Measurements from ENCODE around the gene IKZF3.
"Not testable (repeated sequence)": the region's sequence is repeated elsewhere in the genome, so short reads cannot be mapped to it uniquely, and the experiment has no call there.

Gene IKZF3

GRCh38 chr17:39765766-39766165 lies 98.3 kb downstream of the IKZF3 start:
- no peak overlapping the region for H3K4me3 ChIP-seq (ENCODE audit: low read depth, low read length)
- H3K27me3 ChIP-seq (ENCODE audit: insufficient read depth, low read depth, severe bottlenecking): no peaks in the 10 kb centered on the region
- DNase-seq: no peak
- peaks cover 3% of the 10 kb centered on the region for H3K9me3 ChIP-seq (ENCODE audit: severe bottlenecking)
- H3K27ac ChIP-seq: no peak overlapping the region
- H3K36me3 ChIP-seq: no peaks in the 10 kb centered on the region
- TF ChIP-seq, protein P1, sequence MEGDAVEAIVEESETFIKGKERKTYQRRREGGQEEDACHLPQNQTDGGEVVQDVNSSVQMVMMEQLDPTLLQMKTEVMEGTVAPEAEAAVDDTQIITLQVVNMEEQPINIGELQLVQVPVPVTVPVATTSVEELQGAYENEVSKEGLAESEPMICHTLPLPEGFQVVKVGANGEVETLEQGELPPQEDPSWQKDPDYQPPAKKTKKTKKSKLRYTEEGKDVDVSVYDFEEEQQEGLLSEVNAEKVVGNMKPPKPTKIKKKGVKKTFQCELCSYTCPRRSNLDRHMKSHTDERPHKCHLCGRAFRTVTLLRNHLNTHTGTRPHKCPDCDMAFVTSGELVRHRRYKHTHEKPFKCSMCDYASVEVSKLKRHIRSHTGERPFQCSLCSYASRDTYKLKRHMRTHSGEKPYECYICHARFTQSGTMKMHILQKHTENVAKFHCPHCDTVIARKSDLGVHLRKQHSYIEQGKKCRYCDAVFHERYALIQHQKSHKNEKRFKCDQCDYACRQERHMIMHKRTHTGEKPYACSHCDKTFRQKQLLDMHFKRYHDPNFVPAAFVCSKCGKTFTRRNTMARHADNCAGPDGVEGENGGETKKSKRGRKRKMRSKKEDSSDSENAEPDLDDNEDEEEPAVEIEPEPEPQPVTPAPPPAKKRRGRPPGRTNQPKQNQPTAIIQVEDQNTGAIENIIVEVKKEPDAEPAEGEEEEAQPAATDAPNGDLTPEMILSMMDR (IDR thresholded peaks at IDR 0.05; ENCODE audit: low read depth, low read length): no peak

DNA sequence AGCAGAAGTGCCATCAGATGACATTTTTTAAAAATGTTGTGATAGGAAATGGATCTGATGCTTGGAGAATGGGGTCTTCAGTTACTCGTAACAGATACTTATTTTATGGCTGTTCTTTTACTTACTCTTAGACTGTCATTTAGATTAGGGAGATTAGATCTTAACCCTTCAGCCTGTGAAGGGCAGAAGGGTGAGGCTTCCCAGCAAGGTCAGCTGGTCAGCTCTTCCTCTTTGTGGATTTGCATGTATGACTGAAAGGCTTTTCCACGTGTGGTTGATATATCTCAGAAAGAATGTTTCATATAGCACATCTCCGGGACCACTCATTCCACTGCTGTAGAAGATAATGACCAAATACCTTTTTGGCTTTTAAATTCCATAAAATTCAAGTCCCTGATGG lies 98.9 kb downstream of the IKZF3 start:
- TF ChIP-seq, protein P1 (IDR thresholded peaks at IDR 0.05; ENCODE audit: low read depth, low read length): no peak
- DNase-seq: no peak
- no peak overlapping the region for H3K27ac ChIP-seq
- peaks cover 3% of the 10 kb centered on the region for H3K9me3 ChIP-seq (ENCODE audit: severe bottlenecking)
- no peaks in the 10 kb centered on the region for H3K27me3 ChIP-seq (ENCODE audit: insufficient read depth, low read depth, severe bottlenecking)
- no peak overlapping the region for H3K4me3 ChIP-seq (ENCODE audit: low read depth, low read length)
- no peaks in the 10 kb centered on the region for H3K36me3 ChIP-seq

DNA sequence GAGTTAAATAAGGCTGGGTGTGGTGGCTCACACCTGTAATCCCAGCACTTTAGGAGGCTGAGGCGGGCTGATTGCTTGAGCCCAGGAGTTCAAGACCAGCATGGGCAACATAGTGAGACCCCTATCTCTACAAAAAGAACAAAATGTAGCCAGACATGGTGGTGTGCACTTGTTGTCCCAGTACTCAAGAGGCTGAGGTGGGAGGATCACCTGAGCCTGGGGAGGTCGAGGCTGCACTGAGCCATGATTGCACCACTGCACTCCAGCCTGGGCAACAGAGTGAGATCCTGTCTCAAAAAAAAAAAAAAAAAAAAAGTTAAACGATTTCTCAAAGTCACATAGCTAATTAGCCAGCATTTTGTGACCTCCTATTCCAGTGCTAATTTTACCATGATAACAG lies 99.9 kb downstream of the IKZF3 start:
- not testable (repeated sequence) for H3K27ac ChIP-seq; H3K27me3 ChIP-seq (ENCODE audit: insufficient read depth, low read depth, severe bottlenecking); H3K4me3 ChIP-seq (ENCODE audit: low read depth, low read length); DNase-seq; H3K9me3 ChIP-seq (ENCODE audit: severe bottlenecking); H3K36me3 ChIP-seq

- H3K27me3 ChIP-seq (ENCODE audit: insufficient read depth, low read depth, severe bottlenecking): no peaks in the 10 kb centered on the region
- H3K9me3 ChIP-seq (ENCODE audit: severe bottlenecking): peaks cover 3% of the 10 kb centered on the region
- H3K36me3 ChIP-seq: no peaks in the 10 kb centered on the region
- no peak for DNase-seq
- TF ChIP-seq, protein P1 (IDR thresholded peaks at IDR 0.05; ENCODE audit: low read depth, low read length): no peak
- no peak overlapping the region for H3K27ac ChIP-seq
- no peak overlapping the region for H3K4me3 ChIP-seq (ENCODE audit: low read depth, low read length)
Measured at GRCh38 chr17:39763051-39763820, 100.9 kb downstream of the IKZF3 start.

DNA sequence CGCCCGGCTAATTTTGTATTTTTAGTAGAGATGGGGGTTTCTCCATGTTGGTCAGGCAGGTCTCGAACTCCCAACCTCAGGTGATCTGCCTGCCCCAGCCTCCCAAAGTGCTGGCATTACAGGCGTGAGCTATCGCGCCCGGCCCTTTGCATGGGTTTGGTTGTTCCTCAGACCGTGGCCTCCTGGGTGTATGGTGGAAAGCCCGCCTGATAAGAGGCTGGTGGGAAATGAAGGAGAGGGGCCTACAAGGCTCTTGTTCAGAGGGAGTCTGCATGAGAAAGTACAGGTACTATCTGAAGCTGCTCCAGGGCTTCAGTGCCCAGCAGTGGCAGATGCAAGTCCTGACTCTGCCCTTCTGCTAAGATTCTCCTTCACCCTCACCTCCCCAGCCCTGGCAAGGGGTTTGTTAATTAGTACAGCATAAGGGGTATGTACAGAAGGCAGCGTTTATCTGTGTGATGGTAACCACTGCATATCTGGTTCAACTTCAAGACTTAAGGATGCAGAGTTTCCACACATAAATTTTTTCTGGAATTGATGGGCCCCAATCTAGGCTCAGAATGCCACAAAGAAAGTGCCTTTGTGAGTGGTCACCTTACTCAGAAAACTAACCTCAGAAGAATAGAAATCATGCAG lies 102.1 kb downstream of the IKZF3 start:
- Histone ChIP-seq H3K36me3 (no peaks in the 10 kb centered on the region), H3K4me3 (ENCODE audit: low read depth, low read length) (no peak overlapping the region), H3K27ac (no peak overlapping the region), H3K27me3 (ENCODE audit: insufficient read depth, low read depth, severe bottlenecking) (no peaks in the 10 kb centered on the region), H3K9me3 (ENCODE audit: severe bottlenecking) (peaks cover 3% of the 10 kb centered on the region)
- TF ChIP-seq, protein P1 (IDR thresholded peaks at IDR 0.05; ENCODE audit: low read depth, low read length): no peak
- no peak for DNase-seq

GRCh38 chr17:39759204-39759603 lies 104.9 kb downstream of the IKZF3 start:
- TF ChIP-seq, protein P1 (IDR thresholded peaks at IDR 0.05; ENCODE audit: low read depth, low read length): no peak
- H3K4me3 ChIP-seq (ENCODE audit: low read depth, low read length): no peak overlapping the region
- DNase-seq: no peak
- no peaks in the 10 kb centered on the region for H3K27me3 ChIP-seq (ENCODE audit: insufficient read depth, low read depth, severe bottlenecking)
- H3K27ac ChIP-seq: no peak overlapping the region
- no peaks in the 10 kb centered on the region for H3K9me3 ChIP-seq (ENCODE audit: severe bottlenecking)
- no peaks in the 10 kb centered on the region for H3K36me3 ChIP-seq
